ENCODE data around the gene CERCAM.

Gene CERCAM, protein sequence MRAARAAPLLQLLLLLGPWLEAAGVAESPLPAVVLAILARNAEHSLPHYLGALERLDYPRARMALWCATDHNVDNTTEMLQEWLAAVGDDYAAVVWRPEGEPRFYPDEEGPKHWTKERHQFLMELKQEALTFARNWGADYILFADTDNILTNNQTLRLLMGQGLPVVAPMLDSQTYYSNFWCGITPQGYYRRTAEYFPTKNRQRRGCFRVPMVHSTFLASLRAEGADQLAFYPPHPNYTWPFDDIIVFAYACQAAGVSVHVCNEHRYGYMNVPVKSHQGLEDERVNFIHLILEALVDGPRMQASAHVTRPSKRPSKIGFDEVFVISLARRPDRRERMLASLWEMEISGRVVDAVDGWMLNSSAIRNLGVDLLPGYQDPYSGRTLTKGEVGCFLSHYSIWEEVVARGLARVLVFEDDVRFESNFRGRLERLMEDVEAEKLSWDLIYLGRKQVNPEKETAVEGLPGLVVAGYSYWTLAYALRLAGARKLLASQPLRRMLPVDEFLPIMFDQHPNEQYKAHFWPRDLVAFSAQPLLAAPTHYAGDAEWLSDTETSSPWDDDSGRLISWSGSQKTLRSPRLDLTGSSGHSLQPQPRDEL

GRCh38 chr9:128420651-128421481, at the start of gene CERCAM:
Gene CERCAM (plus strand): TSS chr9:128420857. CDS start chr9:128420878, 21 bp downstream.
- no peak for DNase-seq (ENCODE audit: low spot score)

DNA sequence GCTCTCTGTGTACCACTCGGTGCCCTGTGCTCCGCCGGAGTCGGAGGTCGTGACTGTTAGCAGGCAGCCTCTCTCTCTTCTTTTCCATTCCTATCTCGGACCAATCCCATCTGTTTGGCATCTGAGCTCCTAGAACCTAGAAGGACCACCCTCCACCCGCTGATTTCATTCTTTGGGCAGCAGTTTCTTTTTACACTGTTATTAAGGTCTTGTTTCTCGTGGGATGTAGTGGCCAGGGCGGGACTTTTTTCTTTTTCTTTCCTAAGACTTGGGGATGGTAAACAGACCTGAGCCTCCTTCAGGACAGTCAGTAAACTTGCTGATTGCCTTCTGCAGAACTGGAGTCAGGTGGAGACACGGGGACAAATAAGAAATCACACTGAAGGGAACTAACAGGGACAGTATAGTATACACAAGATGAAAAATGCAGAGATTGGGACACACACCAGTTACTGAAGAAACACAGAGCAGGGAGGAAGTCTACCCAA, 49.0 kb upstream of the CERCAM start:
- DNase-seq (ENCODE audit: low spot score) = peak; percentile 8

DNA sequence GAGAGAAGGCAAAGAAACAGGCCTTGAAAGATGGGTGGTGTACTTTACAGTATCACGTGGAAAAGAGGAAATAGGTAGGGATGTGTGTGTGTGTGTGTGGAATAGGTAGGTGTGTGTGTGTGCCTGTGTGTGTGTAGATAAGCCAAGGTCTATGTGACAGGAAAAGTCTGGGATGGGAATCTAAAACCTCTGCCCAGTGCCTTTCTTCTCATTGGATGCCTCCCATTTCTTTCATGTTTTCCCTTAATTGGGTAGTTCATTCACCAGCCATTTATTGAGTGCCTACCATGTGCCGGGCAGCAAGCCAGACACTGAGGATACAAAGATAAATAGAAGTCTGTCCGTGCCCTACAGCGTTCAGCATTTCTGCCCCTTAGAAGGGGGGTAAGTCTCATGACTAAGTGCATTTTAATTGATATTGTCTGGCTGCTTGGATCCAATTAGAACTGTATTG, 48.4 kb upstream of the CERCAM start:
- DNase-seq (ENCODE audit: low spot score) = no peak

DNA sequence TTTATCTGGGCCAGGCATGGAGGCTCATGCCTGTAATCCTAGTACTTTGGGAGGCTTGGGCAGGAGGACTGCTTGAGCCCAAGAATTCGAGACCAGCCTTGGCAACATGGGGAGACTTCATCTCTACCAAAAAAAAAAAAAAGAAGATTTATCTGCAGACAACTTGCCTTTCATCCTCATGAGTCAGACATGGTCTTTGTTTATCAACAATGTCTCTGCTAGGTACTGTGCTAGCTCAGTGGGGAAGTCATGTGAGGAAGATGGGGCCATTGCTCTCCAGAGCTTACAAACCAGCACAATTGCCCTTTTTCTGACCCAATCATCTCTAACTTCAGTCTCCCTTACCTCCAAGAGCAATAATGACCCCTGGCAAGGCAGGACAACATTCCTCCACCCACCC, 47.9 kb upstream of the CERCAM start:
- DNase-seq (ENCODE audit: low spot score) = no peak

DNA sequence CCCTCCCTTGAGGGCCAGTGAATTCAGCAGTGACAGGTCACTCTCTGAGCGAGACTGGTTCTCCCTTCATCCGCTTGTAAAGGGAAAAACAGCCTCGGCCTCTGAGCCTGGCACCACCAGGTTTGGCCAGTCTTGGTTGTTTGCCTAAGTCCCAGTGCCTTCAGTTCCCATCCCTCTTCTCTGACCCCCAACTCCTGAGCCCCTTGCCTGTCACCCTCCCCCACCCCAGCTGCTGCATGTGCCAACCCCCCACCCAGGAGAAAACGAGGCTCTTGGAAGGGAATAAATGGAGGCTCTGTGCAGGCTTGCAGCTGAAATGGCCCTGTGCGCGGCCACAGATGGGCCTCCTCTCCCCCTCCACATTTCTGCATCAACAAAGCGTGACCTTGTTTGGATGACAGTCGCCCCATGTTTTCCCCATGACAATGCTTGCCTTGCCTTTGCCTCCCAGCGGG, 46.4 kb upstream of the CERCAM start:
- no peak for DNase-seq (ENCODE audit: low spot score)

GRCh38 chr9:128375865-128376264, 44.8 kb upstream of the CERCAM start:
- DNase-seq (ENCODE audit: low spot score) = no peak

- no peak for DNase-seq (ENCODE audit: low spot score)
Measured at GRCh38 chr9:128382261-128382660, 38.4 kb upstream of the CERCAM start.

DNA sequence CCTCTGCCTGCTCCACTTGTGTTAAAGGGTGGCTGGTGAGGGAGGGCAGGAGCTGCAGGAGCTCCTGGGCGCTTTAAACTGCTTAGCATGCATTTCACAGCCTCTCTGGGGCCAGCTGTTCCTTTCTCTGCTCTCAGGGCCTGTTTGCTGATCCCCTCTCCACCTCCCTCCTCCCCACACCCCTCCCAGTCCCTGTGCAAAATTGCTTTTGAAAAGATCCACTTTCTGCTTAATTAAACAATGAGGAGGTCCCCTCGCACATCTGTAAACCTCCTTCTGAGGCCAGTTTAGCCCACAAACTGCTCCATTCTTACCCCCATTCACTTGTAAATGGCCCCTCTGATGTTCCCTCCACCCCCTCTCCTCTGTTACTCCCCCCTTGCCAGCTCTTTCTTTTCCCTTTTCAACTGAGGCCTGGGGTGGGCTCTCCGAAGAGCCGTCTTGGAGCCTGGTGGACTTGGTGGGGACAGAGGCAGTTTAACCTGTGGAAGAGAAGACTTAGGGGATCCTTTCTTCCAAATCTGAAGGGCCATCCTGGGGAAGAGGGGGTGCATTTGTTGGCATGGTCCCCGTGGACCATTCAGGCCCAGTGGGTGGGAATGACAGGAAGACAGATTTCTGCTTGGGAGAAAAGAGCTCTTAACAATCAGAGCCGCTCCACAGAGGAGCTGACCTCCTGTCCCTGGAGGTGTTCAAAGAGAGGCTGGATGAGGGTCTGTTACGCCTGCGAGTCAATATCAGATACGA, 37.5 kb upstream of the CERCAM start:
- no peak for DNase-seq (ENCODE audit: low spot score)

- no peak for DNase-seq (ENCODE audit: low spot score)
Measured at GRCh38 chr9:128383791-128384190, 36.9 kb upstream of the CERCAM start.

GRCh38 chr9:128384801-128385495, 35.7 kb upstream of the CERCAM start:
- DNase-seq (ENCODE audit: low spot score) = no peak

DNA sequence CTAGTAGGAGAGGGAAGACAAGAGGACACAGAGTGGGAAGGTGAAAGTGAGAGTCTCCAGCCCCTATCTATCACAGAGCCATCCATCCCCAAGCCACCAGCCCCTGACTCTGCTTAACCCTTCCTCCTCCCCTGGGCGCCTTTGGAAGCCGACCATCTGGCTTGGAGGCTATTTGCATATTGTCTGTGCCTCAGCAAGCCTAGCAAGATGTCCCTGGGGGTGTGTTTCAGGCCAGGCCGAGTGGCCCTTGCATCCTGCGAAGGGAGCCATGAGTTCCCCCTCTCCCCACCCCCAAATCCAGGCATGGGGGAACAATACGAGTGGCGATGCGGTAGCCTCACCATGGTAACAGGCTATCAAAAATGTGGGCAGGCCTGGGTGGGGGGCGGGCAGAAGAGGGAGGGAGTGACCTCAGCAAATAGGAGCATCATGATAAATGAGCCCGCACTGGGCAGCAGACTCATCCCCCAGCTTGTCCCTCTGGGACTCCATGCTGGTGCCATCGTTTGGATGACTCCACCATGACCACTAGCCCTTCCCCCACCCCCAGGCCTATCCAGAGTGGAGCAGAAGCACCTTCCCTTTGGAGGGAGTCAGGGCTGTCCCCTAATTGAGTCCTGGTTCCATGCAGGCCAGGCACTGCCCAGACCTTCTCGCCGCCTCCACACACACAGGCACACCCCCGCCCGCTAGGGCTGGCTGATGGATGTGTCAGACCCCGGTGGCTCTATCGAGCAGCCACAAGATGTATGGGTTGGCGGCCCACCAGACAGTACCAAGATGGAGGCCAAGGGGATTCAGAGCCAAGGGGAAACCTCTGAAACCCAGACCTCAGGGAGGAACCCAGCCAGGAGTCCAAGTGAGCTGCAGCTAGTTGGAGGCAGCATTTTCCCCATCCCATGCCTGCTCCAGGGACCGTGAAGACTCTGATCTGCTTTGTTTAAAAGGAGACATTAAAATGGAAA, 34.9 kb upstream of the CERCAM start:
- DNase-seq (ENCODE audit: low spot score) = no peak

DNA sequence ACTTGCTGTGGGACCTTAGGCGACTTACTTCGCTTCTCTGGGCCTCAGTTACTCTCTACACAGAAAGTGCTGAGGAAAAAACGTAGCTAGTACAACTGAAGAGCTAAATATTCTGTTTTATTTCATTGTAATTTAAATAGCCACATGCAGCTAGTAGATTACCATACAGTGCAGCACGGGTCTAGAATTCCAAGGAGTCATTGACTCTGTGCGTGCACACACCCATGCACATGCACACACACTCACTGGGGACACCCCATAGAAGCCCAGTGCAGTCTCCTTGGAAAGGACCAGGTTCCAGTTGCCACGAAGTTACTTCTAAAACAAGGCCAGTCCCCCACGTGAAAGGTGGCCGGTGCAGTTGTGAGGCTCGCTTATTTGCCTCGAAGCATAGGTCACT, 32.5 kb upstream of the CERCAM start:
- no peak for DNase-seq (ENCODE audit: low spot score)

- no peak for DNase-seq (ENCODE audit: low spot score)
Measured at GRCh38 chr9:128389395-128390149, 31.1 kb upstream of the CERCAM start.

- DNase-seq (ENCODE audit: low spot score) = no peak
Measured at GRCh38 chr9:128390150-128390812, 30.4 kb upstream of the CERCAM start.

DNA sequence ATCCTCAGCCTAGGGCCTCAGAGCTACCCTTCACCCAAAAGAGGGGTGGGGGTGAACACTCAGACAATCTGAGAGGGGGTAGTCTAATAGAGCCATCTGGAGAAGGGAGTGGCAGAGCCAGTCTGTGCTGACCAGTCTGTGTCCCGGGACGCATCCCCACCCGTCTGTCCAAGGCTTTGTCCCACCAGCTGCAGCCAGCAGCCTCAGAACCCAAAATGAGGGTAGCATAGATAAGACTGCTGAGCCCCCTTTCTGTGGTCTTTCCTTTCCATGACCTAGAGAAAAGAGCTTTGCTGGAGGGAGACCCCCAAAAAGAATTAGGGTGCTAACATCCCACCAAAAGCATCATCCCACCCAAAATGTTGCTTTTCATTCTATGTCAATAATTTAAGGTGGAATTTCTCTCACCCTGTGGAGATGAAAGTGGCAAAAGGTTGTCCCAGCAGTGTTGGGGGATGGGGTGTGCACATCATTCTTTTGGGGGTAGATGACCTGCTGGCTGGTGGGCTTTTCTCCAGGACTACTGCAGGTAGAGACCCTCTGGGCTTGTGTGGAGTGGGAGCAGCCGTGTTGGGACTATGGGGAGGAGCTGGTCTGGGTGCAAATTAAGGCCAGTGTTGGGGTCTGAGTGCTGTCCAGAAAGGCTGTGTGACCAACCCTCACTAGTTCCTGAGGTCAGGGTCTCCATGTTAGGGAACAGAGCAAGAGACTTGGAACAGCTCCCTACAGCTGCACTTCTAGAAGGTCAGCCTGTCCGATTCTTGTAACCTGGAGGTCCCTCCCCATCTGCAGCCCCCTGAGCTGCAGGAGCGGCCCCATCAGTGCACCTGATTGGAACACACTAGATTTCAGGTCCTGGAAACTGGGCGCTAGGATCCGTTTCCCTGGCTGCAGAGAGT, 29.6 kb upstream of the CERCAM start:
- no peak for DNase-seq (ENCODE audit: low spot score)

DNA sequence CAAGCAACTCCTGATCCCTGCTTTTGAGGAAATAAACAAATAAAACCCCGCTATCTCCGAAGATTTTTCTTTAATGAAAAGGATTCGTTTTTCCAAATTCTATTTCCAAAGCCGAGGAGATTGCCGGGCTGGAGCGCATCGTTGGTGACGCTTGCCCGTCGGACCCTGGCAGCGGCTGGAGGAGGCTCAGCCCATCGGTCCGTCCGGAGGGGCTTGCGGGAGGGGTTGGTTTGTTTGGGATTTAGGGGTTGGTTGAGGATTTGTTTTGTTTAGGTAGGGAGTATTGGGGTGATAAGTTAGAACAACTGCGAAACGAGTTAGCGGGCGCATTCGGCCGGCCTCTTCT, 28.7 kb upstream of the CERCAM start:
- DNase-seq (ENCODE audit: low spot score) = no peak

DNA sequence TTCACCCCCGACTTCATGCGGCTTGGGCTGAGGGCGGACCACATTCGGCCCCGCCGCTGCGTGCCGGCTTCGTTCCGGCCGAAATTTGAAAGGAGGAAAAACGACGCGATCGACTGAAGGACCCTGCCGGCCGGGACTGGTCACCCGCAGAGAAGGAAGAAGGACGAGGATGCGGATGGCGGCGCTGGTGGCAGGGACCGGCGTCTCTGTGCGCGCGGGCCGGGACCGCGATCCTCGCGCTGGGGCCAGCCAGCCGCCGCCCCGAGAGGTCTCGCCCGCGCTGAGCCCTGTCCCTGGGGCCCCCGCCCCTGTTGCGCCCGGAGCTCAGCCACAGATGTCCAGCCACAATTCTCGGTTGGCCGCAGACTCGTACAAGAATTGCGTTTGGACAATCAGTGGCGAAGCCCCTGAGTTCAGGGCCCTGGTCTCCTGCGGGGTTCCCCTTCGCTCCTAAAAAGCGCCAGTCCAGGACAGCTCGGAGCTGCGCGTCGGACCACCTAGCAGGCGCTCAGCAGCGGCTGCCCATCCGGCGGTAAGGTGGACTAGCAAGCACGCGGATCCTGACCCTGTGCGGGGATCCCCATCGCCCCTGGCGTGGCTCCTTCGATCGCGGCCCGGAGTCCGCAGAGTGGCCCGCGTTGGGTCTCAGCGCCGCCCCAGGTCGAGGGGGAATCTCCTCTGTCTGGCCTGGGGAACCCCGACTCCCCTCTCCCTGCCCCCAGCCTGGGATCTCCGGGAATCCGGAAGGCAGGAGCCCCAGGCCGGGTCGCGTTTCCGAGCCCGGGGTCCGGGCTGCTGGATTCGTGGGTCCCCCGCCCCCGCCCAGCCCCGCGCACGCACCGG, 28.1 kb upstream of the CERCAM start:
- no peak for DNase-seq (ENCODE audit: low spot score)
